NCI-H446 (cell line): ENCODE measurements around the gene CLPTM1L.

Source experiments
- DNase-seq, 2 experiments: peaks; one replicate each; lab custom pipeline; 2025; lab: John Stamatoyannopoulos, UW

CLPTM1L gene

GRCh38 chr5:1344975-1345838 lies at the start of gene CLPTM1L:
TSS of gene CLPTM1L (minus strand) at chr5:1345099. CDS start at chr5:1344841, 258 bp downstream.
- DNase-seq: peak; percentile 85 to 98

GRCh38 chr5:1393571-1394501 lies 48.9 kb upstream of the CLPTM1L start:
- DNase-seq: no peak

- DNase-seq: no peak
Measured at GRCh38 chr5:1392801-1393565, 48.1 kb upstream of the CLPTM1L start.

- DNase-seq: no peak
Measured at GRCh38 chr5:1392261-1392660, 47.4 kb upstream of the CLPTM1L start.

GRCh38 chr5:1391691-1392090 lies 46.8 kb upstream of the CLPTM1L start:
- no peak for DNase-seq

GRCh38 chr5:1390861-1391600 lies 46.1 kb upstream of the CLPTM1L start:
- DNase-seq: no peak

GRCh38 chr5:1390333-1390732 lies 45.4 kb upstream of the CLPTM1L start:
- no peak for DNase-seq

- DNase-seq: no peak
Measured at GRCh38 chr5:1388383-1388967, 43.6 kb upstream of the CLPTM1L start.

GRCh38 chr5:1387876-1388275 lies 43.0 kb upstream of the CLPTM1L start:
- no peak for DNase-seq

- DNase-seq: peak; percentile 78 to 96
Measured at GRCh38 chr5:1387059-1387755, 42.3 kb upstream of the CLPTM1L start.

- DNase-seq: no peak
Measured at GRCh38 chr5:1386274-1386717, 41.4 kb upstream of the CLPTM1L start.

GRCh38 chr5:1385395-1386273 lies 40.7 kb upstream of the CLPTM1L start:
- DNase-seq: no peak

- no peak for DNase-seq
Measured at GRCh38 chr5:1384521-1384920, 39.6 kb upstream of the CLPTM1L start.

- no peak for DNase-seq
Measured at GRCh38 chr5:1383886-1384401, 39.0 kb upstream of the CLPTM1L start.

- DNase-seq: no peak
Measured at GRCh38 chr5:1383344-1383743, 38.4 kb upstream of the CLPTM1L start.

GRCh38 chr5:1382248-1382700 lies 37.4 kb upstream of the CLPTM1L start:
- no peak for DNase-seq

GRCh38 chr5:1381370-1382247 lies 36.7 kb upstream of the CLPTM1L start:
- no peak for DNase-seq

GRCh38 chr5:1380910-1381309 lies 36.0 kb upstream of the CLPTM1L start:
- DNase-seq: no peak
